Measurements from ENCODE around the gene PXYLP1.
A peak's percentile ranks its signal among the peaks of the same experiment; 100 is the strongest.
"Not testable (repeated sequence)": the region's sequence is repeated elsewhere in the genome, so short reads cannot be mapped to it uniquely, and the experiment has no call there.

PXYLP1 gene

GRCh38 chr3:141274411-141275031 is 42.9 kb downstream of the PXYLP1 start:
- DNase-seq = no peak

DNA sequence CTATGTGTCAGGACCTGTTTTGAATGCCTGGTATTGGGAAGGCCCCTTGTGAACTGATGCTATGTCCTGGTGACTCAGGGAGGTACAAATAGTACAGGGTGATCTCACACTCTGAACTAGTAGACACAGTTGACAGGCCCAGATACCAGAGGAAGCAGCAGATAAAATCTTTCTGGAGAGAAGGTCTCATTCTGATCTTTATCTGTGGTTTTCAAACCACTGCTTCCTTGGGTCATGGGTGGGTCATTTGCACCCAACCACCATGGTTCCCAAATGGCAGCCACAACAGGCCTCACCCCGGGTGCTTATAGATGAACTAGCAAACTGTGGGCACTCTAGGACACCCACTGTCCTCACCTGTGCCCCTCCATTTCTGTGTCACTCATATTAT is 43.4 kb downstream of the PXYLP1 start:
- DNase-seq = peak; percentile 46

GRCh38 chr3:141275511-141275910 is 43.9 kb downstream of the PXYLP1 start:
- no peak for DNase-seq

DNA sequence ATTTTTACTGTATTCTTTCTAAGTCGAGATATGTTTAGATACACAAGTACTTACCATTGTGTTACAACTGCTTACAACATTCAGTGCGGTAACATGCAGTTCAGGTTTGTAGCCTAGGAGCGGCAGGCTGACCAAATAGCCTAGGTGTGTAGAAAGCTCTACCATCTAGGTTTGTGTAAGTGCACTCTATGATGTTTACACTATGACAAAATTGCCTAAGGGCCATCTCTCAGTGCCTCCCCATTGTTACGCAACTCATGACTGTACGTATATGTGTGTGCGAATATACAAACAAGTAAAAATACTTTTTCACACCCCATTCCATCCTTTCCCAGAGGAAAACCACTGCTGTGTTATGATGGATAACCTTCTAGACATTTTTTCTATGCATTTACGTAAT is 44.3 kb downstream of the PXYLP1 start:
- no peak for DNase-seq

DNA sequence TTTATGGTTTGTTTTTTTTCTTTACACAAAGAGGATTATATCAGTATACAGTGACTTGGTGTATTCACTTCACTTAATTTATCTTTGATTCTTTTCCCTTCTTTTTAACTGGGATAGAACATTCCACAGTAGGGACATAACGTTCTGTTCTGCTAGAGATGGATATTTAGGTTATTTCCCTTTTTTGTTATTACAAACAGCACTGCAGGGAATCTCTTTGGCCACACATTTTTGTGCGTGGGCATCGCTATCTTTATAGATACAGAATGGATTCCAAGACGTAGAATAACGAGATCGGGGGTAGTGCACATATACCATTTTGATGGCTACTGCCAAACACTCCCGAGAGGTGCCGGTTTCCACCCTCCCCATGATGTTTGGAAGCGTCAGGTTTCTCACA is 44.8 kb downstream of the PXYLP1 start:
- no peak for DNase-seq

DNA sequence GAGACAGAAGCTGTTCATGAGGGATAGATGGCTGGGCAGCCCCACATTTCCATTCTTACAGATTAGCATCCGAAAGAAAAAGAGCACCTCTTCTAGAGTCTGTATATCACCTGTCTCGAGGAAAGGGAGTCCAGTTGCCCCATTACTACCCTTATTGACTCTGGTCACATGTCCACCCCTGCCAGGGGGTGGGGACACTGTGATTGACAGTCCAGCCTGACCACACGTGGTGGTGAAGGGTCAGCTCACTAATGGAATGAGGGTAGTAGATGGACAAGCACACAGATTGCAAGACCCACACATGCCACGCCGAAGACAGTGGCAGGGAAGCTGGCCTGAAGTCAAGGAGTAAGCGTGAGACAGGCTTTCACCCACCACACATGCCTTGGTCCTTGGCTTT is 45.8 kb downstream of the PXYLP1 start:
- DNase-seq = no peak

- no peak for DNase-seq
Observed at GRCh38 chr3:141278196-141279076, 46.8 kb downstream of the PXYLP1 start.

- DNase-seq = peak; percentile 28
Observed at GRCh38 chr3:141279077-141279967, 47.7 kb downstream of the PXYLP1 start.

DNA sequence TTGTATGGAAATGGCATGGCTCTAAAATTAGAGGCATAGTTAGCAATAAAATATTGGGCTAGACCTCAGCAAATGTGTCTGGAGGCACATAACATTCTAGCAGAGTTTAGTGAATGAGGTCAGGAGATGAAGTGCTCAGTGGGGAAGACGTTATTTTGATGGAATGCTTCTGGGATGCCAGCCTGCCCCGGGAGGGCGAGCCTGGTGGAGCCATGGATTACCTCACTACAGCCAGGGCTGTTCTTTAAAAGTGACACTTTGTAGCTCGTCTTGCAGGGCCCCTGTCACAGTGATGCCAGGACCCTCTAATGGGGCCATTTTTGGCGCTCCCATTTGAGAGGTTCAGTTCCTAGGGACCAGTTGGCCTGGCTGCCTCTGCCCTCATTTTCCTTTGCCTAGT is 48.5 kb downstream of the PXYLP1 start:
- DNase-seq = no peak

GRCh38 chr3:141280690-141281089 is 49.1 kb downstream of the PXYLP1 start:
- no peak for DNase-seq

- DNase-seq = no peak
Observed at GRCh38 chr3:141285570-141285969, 53.9 kb downstream of the PXYLP1 start.

DNA sequence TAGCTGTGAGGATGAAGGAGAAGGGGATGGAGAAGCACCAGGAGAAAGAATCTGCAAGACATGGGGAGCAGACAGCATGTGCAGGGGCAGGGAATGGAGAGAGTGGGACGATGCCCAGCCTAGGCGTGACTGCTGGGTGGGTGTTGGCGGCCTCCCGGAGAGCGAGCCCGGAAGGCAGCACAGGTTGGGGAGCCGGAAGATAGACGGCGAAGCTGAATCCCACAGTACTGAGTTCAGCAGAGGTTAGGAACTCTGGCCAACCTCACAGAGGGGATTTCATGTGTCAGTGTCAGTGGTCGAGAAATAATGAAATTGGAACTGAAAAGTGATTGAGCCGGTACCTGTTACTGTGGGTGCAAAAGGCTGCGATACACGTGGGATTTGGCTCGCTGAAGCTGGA is 55.2 kb downstream of the PXYLP1 start:
- no peak for DNase-seq

- DNase-seq = no peak
Observed at GRCh38 chr3:141287326-141287725, 55.7 kb downstream of the PXYLP1 start.

- no peak for DNase-seq
Observed at GRCh38 chr3:141288336-141288990, 56.8 kb downstream of the PXYLP1 start.

DNA sequence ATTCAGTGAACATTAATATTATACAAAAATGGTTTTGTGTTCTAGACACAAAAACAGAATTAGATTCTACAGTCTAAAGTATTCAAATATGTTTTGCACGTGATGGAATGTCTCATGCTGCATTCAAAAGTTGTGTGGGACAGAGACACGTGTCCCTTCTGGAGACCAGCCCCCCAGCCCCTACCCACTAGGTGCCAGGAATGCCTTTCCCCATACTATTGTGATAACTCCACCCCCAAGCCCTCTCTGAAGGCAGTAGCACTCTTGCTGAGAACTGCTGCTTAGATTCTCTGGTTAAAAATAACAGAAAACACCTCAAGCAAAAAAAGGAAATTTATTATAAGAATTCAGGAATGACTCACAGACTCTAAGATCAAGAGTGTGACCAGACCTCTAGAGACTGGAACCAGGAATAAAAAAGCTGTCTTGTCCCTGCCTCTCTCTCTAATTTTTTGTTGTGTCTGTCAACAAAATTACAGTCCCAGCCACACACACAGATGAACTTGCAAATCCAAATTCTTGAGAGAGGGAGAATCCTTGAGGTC is 57.7 kb downstream of the PXYLP1 start:
- no peak for DNase-seq

- no peak for DNase-seq
Observed at GRCh38 chr3:141291559-141292355, 60.1 kb downstream of the PXYLP1 start.

- DNase-seq = no peak
Observed at GRCh38 chr3:141292356-141293058, 60.9 kb downstream of the PXYLP1 start.

GRCh38 chr3:141294301-141294700 is 62.7 kb downstream of the PXYLP1 start:
- no peak for DNase-seq

GRCh38 chr3:141294848-141295247 is 63.2 kb downstream of the PXYLP1 start:
- no peak for DNase-seq

- not testable (repeated sequence) for DNase-seq
Observed at GRCh38 chr3:141300426-141300825, 68.8 kb downstream of the PXYLP1 start.

All from activated CD4-positive, alpha-beta T cell treated with anti-CD3 and anti-CD28 coated beads, Interleukin-2, amount 50 U/mL, for 16 hours (primary cell).